H54 (cell line): ENCODE results near the gene NAPG.
A peak's percentile ranks its signal among the peaks of the same experiment; 100 is the strongest.

Experiments used
- DNase-seq: peaks from one replicate; pipeline ENCODE4 v3.0.0; 2011; ENCODE audit warnings: low spot score, mixed read lengths; ENCODE audit not compliant: insufficient read length
- FAIRE-seq: peaks from 3 replicates; lab custom pipeline; 2011; peaks lifted over from hg19 to GRCh38; lab: Jason Lieb, UNC
- POLR2A ChIP-seq: IDR thresholded peaks from 2 replicates; pipeline ENCODE4 v1.6.1; 2011; ENCODE audit warnings: low read depth, mild to moderate bottlenecking, low read length

The NAPG gene

GRCh38 chr18:10525697-10526560, at the start of gene NAPG:
Gene NAPG (plus strand): TSS chr18:10526027. CDS start chr18:10526103, 76 bp downstream.
- DNase-seq (peak; percentile 93), FAIRE-seq (peak; percentile 67)
- peak; percentile 63 for TF ChIP-seq POLR2A

- no peak for DNase-seq
- no peak for TF ChIP-seq POLR2A
- no peak for FAIRE-seq
Observed at GRCh38 chr18:10476338-10476791, 49.5 kb upstream of the NAPG start.

- no peak for DNase-seq
- no peak for TF ChIP-seq POLR2A
- no peak for FAIRE-seq
Observed at GRCh38 chr18:10477121-10477862, 48.5 kb upstream of the NAPG start.

- DNase-seq (no peak), FAIRE-seq (no peak)
- TF ChIP-seq POLR2A, result no peak
Observed at GRCh38 chr18:10477863-10478260, 48.0 kb upstream of the NAPG start.

GRCh38 chr18:10481831-10482230, 44.0 kb upstream of the NAPG start:
- TF ChIP-seq POLR2A, result no peak
- FAIRE-seq, result no peak
- DNase-seq, result no peak

GRCh38 chr18:10482363-10482984, 43.4 kb upstream of the NAPG start:
- FAIRE-seq, result no peak
- TF ChIP-seq POLR2A, result no peak
- no peak for DNase-seq

GRCh38 chr18:10482985-10483949, 42.6 kb upstream of the NAPG start:
- no peak for FAIRE-seq
- DNase-seq, result no peak
- TF ChIP-seq POLR2A, result no peak

GRCh38 chr18:10485475-10485874, 40.4 kb upstream of the NAPG start:
- no peak for TF ChIP-seq POLR2A
- DNase-seq, result no peak
- no peak for FAIRE-seq

- DNase-seq (no peak), FAIRE-seq (no peak)
Observed at GRCh38 chr18:10486362-10486761, 39.5 kb upstream of the NAPG start.

GRCh38 chr18:10487154-10487553, 38.7 kb upstream of the NAPG start:
- FAIRE-seq, result no peak
- no peak for DNase-seq
- TF ChIP-seq POLR2A, result no peak

More at GRCh38 chr18:10486362-10486761, 39.5 kb upstream of the NAPG start:
- no peak for TF ChIP-seq POLR2A

- DNase-seq (no peak), FAIRE-seq (no peak)
- no peak for TF ChIP-seq POLR2A
Observed at GRCh38 chr18:10488017-10488416, 37.8 kb upstream of the NAPG start.

GRCh38 chr18:10490401-10491165, 35.2 kb upstream of the NAPG start:
- DNase-seq (no peak), FAIRE-seq (no peak)
- TF ChIP-seq POLR2A, result no peak
